ENCODE data around the gene ANKZF1. TPM values are rescaled to one million over a fixed set of nuclear protein-coding genes. Genes with fewer than 3 reads are reported as not detected.
"Not testable (repeated sequence)": the region's sequence is repeated elsewhere in the genome, so short reads cannot be mapped to it uniquely, and the experiment has no call there.

Gene ANKZF1
- polyA plus RNA-seq, 1 of the 3 experiments (the other 2 are of a cell fraction) = 22.3 TPM

GRCh38 chr2:219254590-219255201 is 25.1 kb downstream of the ANKZF1 start:
- ChIA-PET CTCF (interaction anchor here (0.8 to 5.5 kb wide), 13 partner anchors 11 to 274 kb away, joined by 3 to 44 read pairs (median 4); partner anchors contain the start of gene DNAJB2), POLR2A (interaction anchor here (2.6 kb wide), 1 partner anchor 10 kb away, joined by 15 read pairs; the partner anchor contains the start of genes GLB1L and STK16)
- Histone ChIP-seq H3K4me1 (ENCODE audit: control insufficient read depth in 1 of 2, insufficient read depth in 2 of 2, low read depth in 1 of 2, low read length in 1 of 2) (peaks cover 10 to 16% of the 10 kb centered on the region in 2 experiments; a peak in 3 of 4 replicates), H3K9me3 (no peaks in the 10 kb centered on the region), H3F3A (replicated peaks; ENCODE audit: insufficient read depth) (peaks cover 4% of the 10 kb centered on the region), H3K9ac (no peak overlapping the region), H4K20me1 (ENCODE audit: insufficient read depth) (no peaks in the 10 kb centered on the region), H3K27me3 (ENCODE audit: insufficient read depth) (peaks cover 40% of the 10 kb centered on the region), H3K79me2 (ENCODE audit: insufficient read depth) (no peaks in the 10 kb centered on the region), H3K36me3 (replicated peaks in 1 of 2; ENCODE audit: control insufficient read depth in 1 of 2, insufficient read depth in 2 of 2, low read length in 1 of 2) (no peaks in the 10 kb centered on the region), H3K27ac (ENCODE audit: low read depth in 2 of 2, low read length in 1 of 2) (no peak overlapping the region), H3K4me3 (ENCODE audit: low read depth in 2 of 2, low read length in 1 of 2) (peak overlapping the region; percentile 53 to 60), H2AFZ (ENCODE audit: low read depth) (0 out of 2 replicates have a peak overlapping the region, but pooled peaks have one; percentile 82), H3K9me2 (no peaks in the 10 kb centered on the region), H3K4me2 (peak overlapping the region; percentile 97)
- TF ChIP-seq IRF3 (IDR thresholded peaks at IDR 0.05; ENCODE audit: low read depth, low read length) (no peak), TEAD4 (IDR thresholded peaks at IDR 0.05; ENCODE audit: borderline replicate concordance, insufficient read depth) (no peak), NFIC (IDR thresholded peaks at IDR 0.05; ENCODE audit: borderline replicate concordance) (no peak), RCOR1 (IDR thresholded peaks at IDR 0.05; ENCODE audit: low read length) (no peak), EP300 (IDR thresholded peaks at IDR 0.05; ENCODE audit: borderline replicate concordance in 1 of 2, low read depth in 1 of 2, low read length in 1 of 2) (no peak), RXRA (IDR thresholded peaks at IDR 0.05; ENCODE audit: borderline replicate concordance, low read depth) (no peak), GATA2 (CRISPR knock-in tag; IDR thresholded peaks at IDR 0.05) (no peak)
- DNase-seq = no peak
- 52% methylated on average over 6 of the region's 12 CpGs for WGBS (ENCODE audit: low lambda C conversion rate)

GRCh38 chr2:219258942-219259341 is 29.3 kb downstream of the ANKZF1 start:
- H4K20me1 ChIP-seq (ENCODE audit: insufficient read depth); H3K36me3 ChIP-seq (replicated peaks in 1 of 2; ENCODE audit: control insufficient read depth in 1 of 2, insufficient read depth in 2 of 2, low read length in 1 of 2); H3F3A ChIP-seq (replicated peaks; ENCODE audit: insufficient read depth); H2AFZ ChIP-seq (ENCODE audit: low read depth); H3K27ac ChIP-seq (ENCODE audit: low read depth in 2 of 2, low read length in 1 of 2); DNase-seq; H3K4me2 ChIP-seq; H3K9me2 ChIP-seq; H3K79me2 ChIP-seq (ENCODE audit: insufficient read depth); H3K4me3 ChIP-seq (ENCODE audit: low read depth in 2 of 2, low read length in 1 of 2); H3K4me1 ChIP-seq (ENCODE audit: control insufficient read depth in 1 of 2, insufficient read depth in 2 of 2, low read depth in 1 of 2, low read length in 1 of 2); H3K9ac ChIP-seq; H3K9me3 ChIP-seq: not testable (repeated sequence)
- ChIA-PET POLR2A (interaction anchor here (0.6 kb wide), 1 partner anchor 45 kb away, joined by 3 read pairs; no protein-coding TSS in a partner anchor), CTCF (interaction anchor here (0.8 to 1.2 kb wide), 4 partner anchors 19 to 99 kb away, joined by 3 to 5 read pairs (median 4); no protein-coding TSS in a partner anchor)
- WGBS (ENCODE audit: low lambda C conversion rate) = 47% methylated on average over 10 of the region's 10 CpGs
- peaks cover 44% of the 10 kb centered on the region for H3K27me3 ChIP-seq (ENCODE audit: insufficient read depth)

Data from SK-N-SH (cell line).